Sigmoid colon (tissue), 4 donors: ENCODE results near the gene RBCK1.

ENCODE experiments used
- CTCF ChIP-seq, 4 experiments: fragments of 450-650 bp in 3 of 4; fragments of 200-600 bp in 1 of 4; IDR thresholded peaks; one replicate each; pipeline ENCODE4 v1.5.1; 2016 to 2019; ENCODE audit warnings: antibody characterized with exemption in 4 of 4, mild to moderate bottlenecking in 3 of 4, moderate library complexity in 2 of 4
- EP300 ChIP-seq, 4 donors: sonication (generic); formaldehyde crosslinking; IDR thresholded peaks; one replicate each; pipeline ENCODE4 v1.6.1; 2017; ENCODE audit warnings: antibody characterized with exemption in 4 of 4
- POLR2A ChIP-seq, 2 donors: fragments of 450-650 bp; IDR thresholded peaks; one replicate each; pipeline ENCODE4 v1.6.1; 2016; ENCODE audit warnings: antibody characterized with exemption in 2 of 2, mild to moderate bottlenecking in 2 of 2, moderate library complexity in 2 of 2
- POLR2AphosphoS5 ChIP-seq, 4 donors: sonication (generic); formaldehyde crosslinking; IDR thresholded peaks; one replicate each; pipeline ENCODE4 v1.6.1; 2017; ENCODE audit warnings: antibody characterized with exemption in 4 of 4

DNA sequence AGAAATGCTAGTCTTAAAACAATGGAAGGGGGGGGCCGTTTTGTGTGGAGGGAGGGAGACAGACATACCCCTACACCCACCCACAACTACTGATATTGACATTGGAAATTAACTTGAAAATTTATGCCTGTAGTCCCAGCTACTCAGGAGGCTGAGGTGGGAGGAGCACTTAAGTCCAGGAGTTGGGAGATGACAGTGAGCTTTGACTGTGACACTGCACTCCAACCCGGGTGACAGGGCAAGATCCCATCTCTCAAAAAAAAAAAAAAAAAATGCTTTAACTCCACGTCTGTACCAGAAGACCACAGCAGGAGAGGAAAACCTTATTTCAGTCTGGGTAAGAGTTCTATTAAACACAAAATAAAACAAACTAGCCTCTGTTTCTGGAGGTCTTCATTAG lies 52.1 kb downstream of the RBCK1 start:
- TF ChIP-seq CTCF (IDR thresholded peaks at IDR 0.05): no peak
- TF ChIP-seq POLR2AphosphoS5 (IDR thresholded peaks at IDR 0.05): no peak
- no peak for TF ChIP-seq POLR2A (IDR thresholded peaks at IDR 0.05)
- TF ChIP-seq EP300 (IDR thresholded peaks at IDR 0.05): no peak
